GM19351 (cell line): ENCODE measurements around the gene PRSS3.
"Not testable (repeated sequence)": the region's sequence is repeated elsewhere in the genome, so short reads cannot be mapped to it uniquely, and the experiment has no call there.

ENCODE experiments used
- ATAC-seq: cut with Tn5 transposase; IDR thresholded peaks from one replicate; pipeline ENCODE4 v1.9.1; 2021; ENCODE audit warnings: mild to moderate bottlenecking, moderate library complexity; ENCODE audit not compliant: unreplicated experiment

The PRSS3 gene

DNA sequence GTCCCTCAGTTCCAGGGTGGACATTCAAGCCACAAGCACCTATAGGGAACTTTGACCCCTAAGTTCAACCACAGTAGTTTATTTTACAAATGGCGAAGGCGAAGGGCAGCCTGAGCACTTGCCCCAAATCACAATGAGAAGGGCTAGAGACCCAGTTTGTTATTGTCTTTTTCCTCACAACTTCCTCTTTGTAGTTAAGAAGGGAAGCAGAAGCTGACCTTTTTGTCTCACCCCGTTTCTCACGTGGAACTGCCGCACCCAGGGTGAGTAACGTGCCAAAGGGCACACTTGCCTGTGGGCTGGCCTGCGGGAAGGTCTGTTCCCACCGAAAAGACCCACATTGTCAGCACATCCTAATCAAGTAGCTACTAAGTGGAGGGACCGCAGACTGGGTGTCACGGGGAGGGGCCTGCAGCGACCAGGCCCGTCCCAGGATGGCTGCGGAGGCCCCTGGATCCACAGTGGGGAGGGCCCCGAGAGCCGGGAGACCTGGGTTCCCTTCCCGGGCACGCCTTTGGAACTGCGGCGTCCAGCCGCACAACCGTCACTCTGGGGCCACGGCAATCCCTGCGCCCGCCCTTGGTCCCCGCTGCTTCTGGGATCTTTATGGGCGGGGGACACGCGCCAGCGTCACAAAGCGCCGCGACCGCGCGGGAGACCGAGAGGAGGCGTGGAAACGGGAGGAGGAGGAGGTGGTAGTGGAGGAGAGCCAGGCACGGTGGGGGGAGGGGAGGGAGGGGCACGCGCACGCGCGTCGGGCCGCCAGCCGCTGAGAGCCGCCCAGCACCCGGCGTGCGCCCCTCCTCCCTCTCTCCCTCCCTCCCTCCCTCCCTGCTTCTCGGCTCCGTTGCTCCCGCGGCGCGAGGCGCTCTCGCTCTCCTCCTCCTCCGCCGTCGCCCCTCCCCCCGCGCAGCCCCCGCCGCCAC is 21.2 kb downstream of the PRSS3 start, which contains the start of gene UBE2R2:
Gene UBE2R2 (plus strand): TSS at position 834 of the 926 bp plus-strand sequence. CDS start 598 bp downstream, outside the sequence.
- ATAC-seq: peak; percentile 63

DNA sequence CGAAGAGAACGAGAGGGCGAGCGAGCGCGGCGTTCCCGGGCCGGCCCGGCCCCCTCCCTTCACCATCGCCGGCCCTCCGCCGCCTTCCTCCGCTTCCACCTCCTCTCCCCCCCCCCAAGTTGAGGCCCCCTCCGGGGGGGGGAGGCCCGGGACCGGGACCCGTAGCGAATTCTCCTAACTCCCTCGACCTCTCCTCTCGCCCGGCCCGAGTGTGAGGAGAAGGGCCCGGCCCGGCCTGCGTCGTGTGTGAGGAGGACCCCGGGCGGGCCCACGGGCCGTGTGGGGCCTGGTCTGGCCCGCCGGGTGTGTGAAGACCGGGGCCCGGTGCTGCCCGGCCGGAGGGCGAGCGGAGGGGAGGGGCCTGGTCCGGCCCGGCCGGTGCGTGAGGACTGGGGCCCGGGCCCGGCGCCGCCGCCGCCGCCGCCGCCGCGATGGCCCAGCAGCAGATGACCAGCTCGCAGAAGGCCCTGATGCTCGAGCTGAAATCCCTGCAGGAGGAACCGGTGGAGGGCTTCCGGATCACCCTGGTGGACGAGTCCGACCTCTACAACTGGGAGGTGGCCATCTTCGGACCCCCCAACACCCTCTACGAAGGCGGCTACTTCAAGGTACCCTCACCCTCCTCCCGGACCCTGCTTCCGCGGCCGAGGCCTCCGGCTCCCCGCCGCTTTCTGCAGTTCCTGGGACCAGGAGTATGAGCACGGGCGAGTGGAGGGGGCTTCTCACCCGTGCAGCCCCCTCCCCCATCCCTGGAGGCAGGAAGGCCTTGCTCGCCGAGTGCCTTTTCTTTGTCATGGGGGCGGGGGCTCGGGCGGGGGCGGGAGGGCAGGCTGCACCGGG is 22.2 kb downstream of the PRSS3 start:
- ATAC-seq: peak; percentile 17

DNA sequence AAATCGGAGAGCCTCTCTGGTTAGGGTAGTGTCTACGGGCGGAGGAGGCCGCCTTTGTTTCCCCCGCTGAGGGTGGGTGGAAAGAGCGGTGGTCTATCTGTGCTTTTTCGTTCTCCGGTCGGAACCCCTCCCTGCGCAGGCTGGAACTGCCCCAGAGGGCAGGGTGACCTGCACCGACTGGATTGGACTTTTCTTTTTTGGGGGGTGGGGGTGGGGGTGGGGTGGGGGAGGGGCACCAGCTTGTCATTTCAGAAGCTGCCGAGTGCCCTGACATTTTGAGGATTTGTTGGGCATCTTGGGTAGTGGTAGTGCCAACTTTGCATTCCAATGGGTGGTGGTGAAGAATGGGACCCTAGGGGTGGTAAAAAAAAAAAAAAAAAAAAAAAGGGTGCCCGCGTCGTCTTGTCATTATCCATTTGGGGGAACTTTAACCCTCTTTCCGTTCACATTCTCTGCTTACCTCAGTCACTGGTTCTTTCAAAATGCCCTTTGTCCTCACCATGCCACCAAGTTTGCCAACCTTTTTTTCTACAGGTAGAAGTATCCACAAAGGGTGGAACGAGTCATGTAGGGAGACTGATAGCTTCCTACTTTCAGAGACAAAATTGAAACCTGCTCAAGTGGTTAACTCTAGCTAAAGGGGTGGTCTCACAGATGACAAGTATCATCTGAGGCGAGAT is 22.9 kb downstream of the PRSS3 start:
- peak; percentile 4 for ATAC-seq

DNA sequence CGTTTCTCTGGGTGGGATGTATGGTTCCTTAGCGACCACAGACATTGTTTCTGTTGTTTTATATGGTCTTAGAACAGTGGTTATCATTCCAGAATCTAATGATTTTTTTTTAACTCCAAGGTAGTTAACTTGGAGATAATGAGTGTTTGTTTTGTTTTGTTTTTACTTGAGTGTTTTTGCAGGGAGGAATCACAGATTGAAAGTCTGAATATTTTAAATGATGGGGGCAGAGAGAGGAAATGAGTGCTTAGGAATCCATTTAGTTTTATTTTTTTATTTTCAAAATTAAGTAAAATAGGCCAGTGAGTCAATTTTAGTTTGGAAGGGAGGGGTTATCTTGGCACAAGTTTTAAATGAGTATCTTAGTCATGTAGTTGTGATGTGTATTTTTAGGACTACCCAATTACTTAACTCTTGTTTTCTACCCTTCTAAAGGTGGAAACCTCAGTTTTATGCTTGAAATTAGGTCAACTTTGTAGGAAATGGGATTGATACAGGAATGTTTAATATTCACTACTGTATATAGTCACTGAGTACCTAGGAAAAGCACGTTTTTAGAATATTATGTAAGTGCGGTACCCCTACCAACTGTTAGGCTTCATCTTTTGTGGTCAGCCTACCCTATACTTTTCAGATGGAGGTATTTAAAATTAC is 23.6 kb downstream of the PRSS3 start:
- no peak for ATAC-seq

DNA sequence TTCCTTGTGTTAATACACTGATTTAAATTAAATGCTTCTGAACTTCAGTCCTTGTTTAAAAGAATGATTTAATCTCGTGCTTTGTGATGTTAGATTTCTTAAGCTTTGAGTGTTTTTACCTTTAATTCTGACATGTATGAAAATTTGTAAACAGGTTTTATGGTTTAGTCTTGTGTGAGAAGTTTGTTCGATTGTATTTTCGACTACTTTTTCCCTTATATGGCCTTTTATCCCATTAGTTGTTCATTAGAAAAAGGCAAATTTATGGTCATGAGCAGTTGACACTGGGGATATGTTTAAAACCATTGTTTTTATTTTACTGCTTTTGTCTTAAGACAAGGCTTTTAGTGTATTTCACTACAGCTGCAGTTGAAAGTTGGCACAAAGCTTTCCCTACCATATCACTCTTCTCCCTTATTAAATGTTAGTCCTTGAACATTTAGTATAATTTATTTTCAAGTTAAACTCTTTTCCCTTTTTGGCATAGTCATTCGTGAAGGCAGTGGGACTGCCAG is 24.9 kb downstream of the PRSS3 start:
- no peak for ATAC-seq

DNA sequence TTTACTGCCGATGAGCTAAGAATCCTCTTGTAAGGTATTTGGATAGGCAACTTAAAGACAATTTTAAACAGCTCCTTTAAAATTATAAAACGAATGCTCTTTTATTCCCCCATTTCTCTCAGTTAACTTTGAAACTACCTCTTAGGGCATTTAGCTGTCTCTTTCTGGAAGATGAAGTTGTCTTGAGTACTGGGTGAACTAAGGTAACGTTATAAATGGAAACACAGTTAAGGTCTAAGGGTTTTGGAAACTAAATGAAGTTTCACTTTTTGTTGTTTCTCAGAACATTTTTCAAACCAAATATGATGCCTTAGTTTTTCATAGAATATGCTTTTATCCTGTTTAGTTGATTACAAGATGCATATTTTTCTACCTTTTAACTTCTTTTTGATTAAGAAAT is 28.4 kb downstream of the PRSS3 start:
- no peak for ATAC-seq

DNA sequence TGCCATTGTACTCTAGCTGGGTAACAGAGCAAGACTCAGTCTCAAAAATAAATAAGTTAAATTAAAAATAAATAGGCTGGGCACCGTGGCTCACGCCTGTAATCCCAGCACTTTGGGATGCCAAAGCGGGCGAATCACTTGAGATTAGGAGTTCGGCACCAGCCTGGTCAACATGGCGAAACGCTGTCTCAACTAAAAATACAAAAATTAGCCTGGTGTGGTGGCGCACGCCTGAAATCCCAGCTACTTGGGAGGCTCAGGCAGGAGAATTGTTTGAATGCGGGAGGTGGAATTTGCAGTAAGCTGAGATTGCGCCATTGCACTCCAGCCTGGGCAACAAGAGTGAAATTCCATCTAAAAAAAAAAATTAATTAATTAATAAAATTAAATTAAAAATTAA is 31.9 kb downstream of the PRSS3 start:
- not testable (repeated sequence) for ATAC-seq

DNA sequence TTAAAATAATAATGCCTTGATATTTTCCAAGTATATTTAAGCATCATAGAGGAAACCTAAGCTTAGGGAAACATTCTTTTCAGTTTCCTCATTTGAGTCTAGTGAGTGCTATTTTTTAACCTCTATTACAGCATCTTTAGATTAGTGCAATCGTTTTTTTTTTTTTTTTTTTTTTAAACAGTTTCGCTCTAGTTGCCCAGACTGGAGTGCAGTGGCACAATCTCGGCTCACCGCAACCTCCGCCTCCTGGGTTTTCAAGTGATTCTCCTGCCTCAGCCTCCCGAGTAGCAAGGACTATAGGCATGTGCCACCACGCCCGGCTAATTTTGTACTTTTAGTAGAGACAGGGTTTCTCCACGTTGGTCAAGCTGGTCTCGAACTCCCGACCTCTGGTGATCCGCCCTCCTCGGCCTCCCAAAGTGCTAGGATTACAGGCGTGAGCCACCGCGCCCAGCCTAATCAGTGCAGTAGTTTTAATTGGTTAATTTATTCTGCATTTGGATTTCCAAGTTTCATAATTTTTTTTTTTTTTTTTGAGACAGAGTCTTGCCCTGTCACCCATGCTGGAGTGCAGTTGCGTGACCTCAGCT is 34.4 kb downstream of the PRSS3 start:
- not testable (repeated sequence) for ATAC-seq

DNA sequence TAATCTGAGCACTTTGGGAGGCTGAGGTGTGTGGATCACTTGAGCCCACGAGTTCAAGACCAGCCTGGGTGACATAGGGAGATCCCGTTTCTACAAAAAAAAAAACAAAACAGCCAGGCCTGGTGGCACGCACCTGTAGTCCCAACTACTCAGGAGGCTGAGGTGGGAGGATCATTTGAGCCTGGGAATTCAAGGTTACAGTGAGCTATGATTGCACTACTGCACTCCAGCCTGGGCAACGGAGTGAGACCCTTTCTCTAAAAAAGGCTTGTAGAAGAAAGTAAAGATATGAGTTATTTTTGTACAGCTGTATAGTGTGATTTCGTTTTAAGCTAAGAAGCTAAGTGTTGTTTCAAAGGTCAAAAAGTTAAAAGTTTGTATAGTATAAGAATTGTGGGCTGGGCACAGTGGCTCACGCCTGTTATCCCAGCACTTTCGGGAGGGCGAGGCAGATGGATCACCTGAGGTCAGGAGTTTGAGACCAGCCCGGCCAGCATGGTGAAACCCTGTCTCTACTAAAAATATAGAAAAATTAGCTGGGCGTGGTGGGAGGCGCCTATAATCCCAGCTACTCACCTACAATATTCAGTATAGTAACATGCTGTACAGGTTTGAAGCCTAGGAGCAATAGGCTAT is 40.4 kb downstream of the PRSS3 start:
- no peak for ATAC-seq

DNA sequence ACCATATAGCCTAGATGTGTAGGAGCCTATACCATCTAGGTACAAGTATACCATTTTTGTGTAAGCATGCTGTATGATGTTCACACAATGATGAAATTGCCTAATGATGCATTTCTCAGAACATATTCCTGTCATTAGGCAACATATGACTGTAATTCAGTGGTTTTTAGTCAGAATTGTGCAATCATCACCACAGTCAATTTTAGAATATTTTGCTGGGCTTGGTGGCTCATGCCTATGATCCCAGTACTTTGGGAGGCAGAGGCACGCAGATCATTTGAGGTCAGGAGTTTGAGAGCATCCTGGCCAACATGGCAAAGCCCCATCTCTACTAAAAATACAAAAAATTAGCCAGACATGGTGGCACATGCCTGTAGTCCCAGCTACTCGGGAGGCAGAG is 40.9 kb downstream of the PRSS3 start:
- ATAC-seq: not testable (repeated sequence)

DNA sequence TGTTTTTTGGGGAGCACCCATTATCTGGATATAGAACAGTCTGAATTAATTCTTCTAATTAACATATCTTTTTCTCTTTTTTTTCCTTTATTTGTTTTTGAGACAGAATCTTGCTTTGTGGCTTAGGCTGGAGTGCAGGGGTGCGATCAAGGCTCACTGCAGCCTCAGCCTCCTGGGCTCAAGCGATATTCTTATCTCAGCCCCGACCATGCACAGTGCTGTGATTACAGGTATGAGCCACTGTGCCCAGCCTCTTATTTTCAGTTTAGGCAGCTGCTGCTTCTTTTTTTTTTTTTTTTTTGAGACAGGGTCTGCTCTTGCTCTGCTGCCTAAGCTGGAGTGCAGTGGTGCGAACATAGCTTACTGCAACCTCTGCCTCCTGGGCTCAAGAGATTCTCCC is 41.8 kb downstream of the PRSS3 start:
- no peak for ATAC-seq

DNA sequence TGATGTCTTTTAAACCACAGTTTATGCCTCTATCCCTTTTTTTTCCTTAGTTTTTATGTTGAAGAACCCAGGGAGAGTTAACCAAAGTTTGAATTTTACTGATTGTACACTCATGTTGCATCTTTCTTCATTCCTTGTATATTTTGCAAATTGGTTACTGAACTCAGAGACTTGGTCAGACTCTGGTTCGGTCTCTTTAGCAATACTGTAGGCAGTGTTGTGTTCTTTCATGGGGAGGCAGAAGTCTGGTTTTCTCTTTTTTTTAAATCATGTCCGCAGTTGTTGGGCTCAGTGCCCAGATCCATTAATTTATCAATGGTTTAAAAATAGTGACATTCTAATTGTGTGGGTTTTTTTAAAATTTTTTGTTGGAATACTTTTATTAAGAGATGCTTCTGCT is 45.0 kb downstream of the PRSS3 start:
- no peak for ATAC-seq

DNA sequence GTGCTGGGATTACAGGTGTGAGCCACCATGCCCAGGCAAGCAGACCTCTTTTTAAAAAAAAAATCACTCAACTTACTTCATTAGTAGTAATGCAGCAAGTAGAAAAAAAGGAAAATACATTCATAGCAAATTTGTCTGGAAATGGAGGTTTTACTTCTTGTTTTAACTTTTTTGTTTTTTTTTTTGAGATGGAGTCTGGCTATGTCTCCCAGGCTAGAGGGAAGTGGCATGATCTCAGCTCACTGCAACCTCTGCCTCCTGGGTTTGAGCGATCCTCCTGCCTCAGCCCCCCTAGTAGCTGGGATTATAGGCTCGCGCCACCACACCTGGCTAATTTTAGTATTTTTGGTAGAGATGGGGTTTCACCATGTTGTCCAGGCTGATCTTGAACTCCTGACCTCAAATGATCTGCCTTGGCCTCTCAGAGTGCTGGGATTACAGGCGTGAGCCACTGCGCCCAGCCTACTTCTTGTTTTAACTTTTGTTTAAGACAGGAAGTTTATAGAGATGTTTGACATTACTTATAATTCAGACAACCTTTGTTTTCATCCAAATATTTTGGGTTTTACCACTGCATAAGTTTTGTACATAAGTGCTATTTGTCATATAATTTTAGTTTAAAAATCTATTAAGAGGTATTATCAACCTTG is 48.1 kb downstream of the PRSS3 start:
- ATAC-seq: no peak

DNA sequence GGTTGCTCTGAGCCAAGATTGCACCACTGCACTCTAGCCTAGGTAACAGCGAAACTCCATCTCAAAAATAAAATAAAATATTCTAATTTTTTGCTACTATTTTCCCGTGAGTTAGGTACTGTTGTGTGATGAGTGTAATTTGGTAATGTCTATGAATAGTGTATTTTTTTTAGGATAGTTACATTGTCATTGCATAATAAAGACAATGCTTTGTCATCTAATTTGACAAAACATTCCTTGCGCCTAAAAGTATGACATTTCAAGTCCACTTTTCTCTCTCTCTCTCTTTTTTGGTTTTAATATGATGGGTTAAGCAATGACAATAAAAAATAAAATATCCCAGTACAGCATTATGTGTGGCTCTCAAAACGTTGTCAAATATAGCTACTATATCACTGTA is 50.9 kb downstream of the PRSS3 start:
- no peak for ATAC-seq

DNA sequence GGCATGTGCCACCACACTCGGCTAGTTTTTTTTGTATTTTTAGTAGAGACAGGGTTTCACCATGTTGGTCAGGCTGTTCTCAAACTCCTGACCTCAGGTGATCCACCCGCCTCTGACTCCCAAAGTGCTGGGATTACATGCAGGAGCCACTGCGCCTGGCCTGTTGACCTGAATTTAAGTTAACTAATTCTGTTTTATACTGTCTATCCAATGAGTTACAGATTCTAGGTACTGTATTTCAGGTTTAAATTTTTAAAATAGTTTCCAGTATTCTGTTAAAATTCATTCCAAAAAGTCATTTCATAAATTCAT is 52.5 kb downstream of the PRSS3 start:
- not testable (repeated sequence) for ATAC-seq
